Epithelial cell of alveolus of lung (primary cell): Measurements from ENCODE around the gene SPINT4. TPM values are rescaled to one million over a fixed set of nuclear protein-coding genes. Genes with fewer than 3 reads are reported as not detected.

Source experiments
- total RNA-seq: library from RNA; depleted of rRNA; stranded (reverse); fragments of >200 nt; gene quantifications from 2 replicates; pipeline ENCODE4 v1.2.1, GENCODE V29; 2015

Gene SPINT4
- total RNA-seq: not detected in 2 replicates

GRCh38 chr20:45722047-45722446 lies at the start of gene SPINT4:
Gene SPINT4 (plus strand): TSS chr20:45722347. CDS start chr20:45722368, 21 bp downstream.

GRCh38 chr20:45701873-45702272 lies 20.3 kb upstream of the SPINT4 start, which contains the start of gene WFDC13:
Gene WFDC13 (plus strand): TSS chr20:45702038. CDS start chr20:45702124, 86 bp downstream.

GRCh38 chr20:45704969-45705637 lies 17.0 kb upstream of the SPINT4 start, which contains the start of gene WFDC10B:
Gene WFDC10B (minus strand): TSS chr20:45705019. CDS start chr20:45685992, 19,027 bp downstream.

Other genes with a start within 250 kb of the SPINT4 start
- gene SPINT3, start 206.7 kb upstream of the SPINT4 start, total RNA-seq: not detected in 2 replicates
- gene WFDC6, start 182.9 kb upstream of the SPINT4 start, total RNA-seq: not detected in 2 replicates
- not detected in 2 replicates for gene EPPIN, start 174.9 kb upstream of the SPINT4 start, total RNA-seq
- not detected in 2 replicates for gene WFDC8, start 143.1 kb upstream of the SPINT4 start, total RNA-seq
- gene WFDC10A, start 92.6 kb upstream of the SPINT4 start, total RNA-seq: not detected in 2 replicates
- gene WFDC9, start 91.1 kb upstream of the SPINT4 start, total RNA-seq: not detected in 2 replicates
- gene WFDC11, start 52.1 kb upstream of the SPINT4 start, total RNA-seq: not detected in 2 replicates
- gene WFDC13, start 20.3 kb upstream of the SPINT4 start, total RNA-seq: not detected in 2 replicates
- gene WFDC10B, start 17.3 kb upstream of the SPINT4 start, total RNA-seq: not detected in 2 replicates
- 0.26 and 7.5 TPM in 2 replicates for gene WFDC3, start 69.5 kb downstream of the SPINT4 start, total RNA-seq
- gene DNTTIP1, start 69.6 kb downstream of the SPINT4 start, total RNA-seq: 26.4 and 28.7 TPM in 2 replicates
- 65.5 and 110 TPM in 2 replicates for gene UBE2C, start 90.3 kb downstream of the SPINT4 start, total RNA-seq
- gene TNNC2, start 105.0 kb downstream of the SPINT4 start, total RNA-seq: 0.24 TPM in 1 of 2 replicates, not detected in the other
- gene SNX21, start 111.5 kb downstream of the SPINT4 start, total RNA-seq: 31.7 and 43.9 TPM in 2 replicates
- 45.8 and 54.5 TPM in 2 replicates for gene ACOT8, start 135.0 kb downstream of the SPINT4 start, total RNA-seq
- gene ZSWIM3, start 135.3 kb downstream of the SPINT4 start, total RNA-seq: 4.1 and 4.2 TPM in 2 replicates
- 7.2 and 10.7 TPM in 2 replicates for gene ZSWIM1, start 158.9 kb downstream of the SPINT4 start, total RNA-seq
- 0.72 and 1.2 TPM in 2 replicates for gene SPATA25, start 165.3 kb downstream of the SPINT4 start, total RNA-seq
- 2.6 and 7.6 TPM in 2 replicates for gene NEURL2, start 168.9 kb downstream of the SPINT4 start, total RNA-seq
- gene CTSA, start 169.0 kb downstream of the SPINT4 start, total RNA-seq: 93.3 and 101 TPM in 2 replicates
- gene PLTP, start 189.8 kb downstream of the SPINT4 start, total RNA-seq: 121 and 318 TPM in 2 replicates
- gene PCIF1, start 212.3 kb downstream of the SPINT4 start, total RNA-seq: 19.0 and 20.2 TPM in 2 replicates
- gene ZNF335, start 249.9 kb downstream of the SPINT4 start, total RNA-seq: 8.8 and 17.7 TPM in 2 replicates